NOMO-1 (cell line): ENCODE measurements around the gene P2RX3.
"Not testable (repeated sequence)": the region's sequence is repeated elsewhere in the genome, so short reads cannot be mapped to it uniquely, and the experiment has no call there.

Source experiments
- DNase-seq, 2 experiments: peaks; one replicate each; lab custom pipeline; 2025; ENCODE audit not compliant: unreplicated experiment in 2 of 2; lab: John Stamatoyannopoulos, UW

Gene P2RX3

GRCh38 chr11:57348052-57348451, 9.9 kb downstream of the P2RX3 start:
- DNase-seq: no peak

GRCh38 chr11:57348636-57349313, 10.6 kb downstream of the P2RX3 start:
- DNase-seq: no peak

GRCh38 chr11:57349491-57350274, 11.5 kb downstream of the P2RX3 start:
- no peak for DNase-seq

GRCh38 chr11:57353036-57353435, 14.9 kb downstream of the P2RX3 start:
- DNase-seq: no peak

- DNase-seq: no peak
Measured at GRCh38 chr11:57353446-57353845, 15.3 kb downstream of the P2RX3 start.

GRCh38 chr11:57353852-57354251, 15.7 kb downstream of the P2RX3 start:
- peak in 1 of 2 experiments; percentile 17 for DNase-seq

GRCh38 chr11:57354699-57355098, 16.5 kb downstream of the P2RX3 start:
- DNase-seq: no peak

- DNase-seq: peak in 1 of 2 experiments; percentile 66
Measured at GRCh38 chr11:57356268-57356667, 18.1 kb downstream of the P2RX3 start.

GRCh38 chr11:57357310-57357709, 19.2 kb downstream of the P2RX3 start:
- DNase-seq: no peak

- DNase-seq: peak in 1 of 2 experiments; percentile 8
Measured at GRCh38 chr11:57357856-57358255, 19.7 kb downstream of the P2RX3 start.

- DNase-seq: no peak
Measured at GRCh38 chr11:57358543-57358961, 20.4 kb downstream of the P2RX3 start.

- DNase-seq: no peak
Measured at GRCh38 chr11:57358991-57359390, 20.8 kb downstream of the P2RX3 start.

GRCh38 chr11:57359396-57359795, 21.2 kb downstream of the P2RX3 start:
- DNase-seq: no peak

GRCh38 chr11:57359896-57360690, 21.9 kb downstream of the P2RX3 start:
- DNase-seq: no peak

GRCh38 chr11:57360991-57361390, 22.8 kb downstream of the P2RX3 start:
- no peak for DNase-seq

GRCh38 chr11:57361420-57361819, 23.3 kb downstream of the P2RX3 start:
- not testable (repeated sequence) for DNase-seq

- DNase-seq: no peak
Measured at GRCh38 chr11:57361926-57362325, 23.8 kb downstream of the P2RX3 start.

- no peak for DNase-seq
Measured at GRCh38 chr11:57363131-57364080, 25.3 kb downstream of the P2RX3 start.

GRCh38 chr11:57364851-57365660, 26.9 kb downstream of the P2RX3 start:
- DNase-seq: no peak
